ENCODE measurements around the gene MYCBPAP. TPM values are rescaled to one million over a fixed set of nuclear protein-coding genes. Genes with fewer than 3 reads are reported as not detected.
A peak's percentile ranks its signal among the peaks of the same experiment; 100 is the strongest.

The MYCBPAP gene
- total RNA-seq, 4 donors from 2014 or later = 0.42 to 4.6 (median 1.3) TPM

DNA sequence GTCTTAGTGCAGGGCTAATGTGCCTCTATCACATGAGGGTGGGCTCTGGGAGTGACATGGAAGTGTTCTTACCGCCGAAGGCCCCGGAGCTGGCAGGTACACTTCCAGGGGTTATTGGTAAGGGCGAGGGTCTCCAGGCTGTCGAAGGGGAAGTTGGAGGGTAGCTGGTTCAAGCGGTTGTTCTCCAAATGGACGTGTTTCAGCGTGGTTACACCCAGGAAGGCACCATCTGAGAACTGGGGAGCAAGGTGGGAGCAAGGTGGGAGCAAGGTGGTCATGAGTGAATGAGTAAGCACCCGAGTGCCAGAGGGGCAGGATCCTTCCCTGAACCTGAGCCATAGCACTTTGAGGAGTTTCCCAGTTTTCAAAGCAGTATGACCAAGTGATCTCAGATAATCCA is 42.6 kb upstream of the MYCBPAP start:
- Histone ChIP-seq H3K27ac (no peak overlapping the region), H3K9me3 (no peaks in the 10 kb centered on the region), H3K4me1 (peaks cover 30% of the 10 kb centered on the region), H3K4me3 (no peak overlapping the region), H3K27me3 (no peaks in the 10 kb centered on the region), H3K36me3 (peaks cover 24% of the 10 kb centered on the region)
- peak in 1 of 2 donors; percentile 58 for DNase-seq (ENCODE audit: low spot score in 2 of 2)
- WGBS = 90% methylated on average over 7 of the region's 9 CpGs
- TF ChIP-seq EP300 (IDR thresholded peaks at IDR 0.05) (no peak), POLR2AphosphoS5 (IDR thresholded peaks at IDR 0.05) (no peak), POLR2A (IDR thresholded peaks at IDR 0.05) (no peak)
- TF ChIP-seq, protein P1, sequence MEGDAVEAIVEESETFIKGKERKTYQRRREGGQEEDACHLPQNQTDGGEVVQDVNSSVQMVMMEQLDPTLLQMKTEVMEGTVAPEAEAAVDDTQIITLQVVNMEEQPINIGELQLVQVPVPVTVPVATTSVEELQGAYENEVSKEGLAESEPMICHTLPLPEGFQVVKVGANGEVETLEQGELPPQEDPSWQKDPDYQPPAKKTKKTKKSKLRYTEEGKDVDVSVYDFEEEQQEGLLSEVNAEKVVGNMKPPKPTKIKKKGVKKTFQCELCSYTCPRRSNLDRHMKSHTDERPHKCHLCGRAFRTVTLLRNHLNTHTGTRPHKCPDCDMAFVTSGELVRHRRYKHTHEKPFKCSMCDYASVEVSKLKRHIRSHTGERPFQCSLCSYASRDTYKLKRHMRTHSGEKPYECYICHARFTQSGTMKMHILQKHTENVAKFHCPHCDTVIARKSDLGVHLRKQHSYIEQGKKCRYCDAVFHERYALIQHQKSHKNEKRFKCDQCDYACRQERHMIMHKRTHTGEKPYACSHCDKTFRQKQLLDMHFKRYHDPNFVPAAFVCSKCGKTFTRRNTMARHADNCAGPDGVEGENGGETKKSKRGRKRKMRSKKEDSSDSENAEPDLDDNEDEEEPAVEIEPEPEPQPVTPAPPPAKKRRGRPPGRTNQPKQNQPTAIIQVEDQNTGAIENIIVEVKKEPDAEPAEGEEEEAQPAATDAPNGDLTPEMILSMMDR (IDR thresholded peaks at IDR 0.05) = no peak

DNA sequence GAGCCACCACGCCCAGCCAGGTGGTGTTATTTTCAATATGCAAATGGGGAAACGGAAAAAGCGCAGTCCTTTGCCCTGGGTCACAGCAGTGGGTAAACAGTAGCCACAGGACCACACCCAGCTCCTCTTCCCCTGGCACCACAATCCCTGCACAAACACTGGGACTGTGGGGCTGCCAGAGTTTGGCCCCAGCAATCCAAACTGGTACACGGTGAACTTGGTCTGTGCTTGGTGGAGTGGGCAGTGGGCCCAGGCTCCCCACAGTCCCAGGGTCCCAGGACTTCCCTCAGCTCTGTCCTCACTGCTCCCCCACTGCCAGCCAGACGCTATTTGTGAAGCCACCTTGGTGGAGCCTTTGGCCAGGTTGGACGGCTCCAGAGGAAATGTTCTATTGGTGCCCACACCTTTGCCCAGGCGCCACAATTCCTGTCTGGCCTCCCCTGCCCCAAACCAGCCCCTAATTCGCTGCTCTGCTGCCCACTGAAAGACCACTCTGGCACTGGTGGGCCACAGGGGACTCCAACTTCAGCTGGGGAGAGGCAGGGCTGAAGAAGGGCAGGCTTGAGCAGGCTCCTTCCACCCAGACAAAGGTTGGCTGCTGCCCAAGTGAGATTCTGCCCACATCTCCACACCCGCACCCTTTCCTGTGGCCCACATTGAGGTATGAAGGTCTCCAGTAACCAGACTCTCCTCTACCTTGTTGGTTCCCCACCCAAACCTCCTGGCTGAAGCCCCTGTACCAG is 41.7 kb upstream of the MYCBPAP start:
- WGBS = 61% methylated on average over 9 of the region's 9 CpGs
- Histone ChIP-seq H3K27me3 (no peaks in the 10 kb centered on the region), H3K4me1 (peaks cover 32% of the 10 kb centered on the region), H3K4me3 (no peak overlapping the region), H3K36me3 (peaks cover 24% of the 10 kb centered on the region), H3K9me3 (no peaks in the 10 kb centered on the region), H3K27ac (no peak overlapping the region)
- no peak for DNase-seq (ENCODE audit: low spot score in 2 of 2)
- TF ChIP-seq POLR2A (IDR thresholded peaks at IDR 0.05) = no peak
- TF ChIP-seq, protein P1 (IDR thresholded peaks at IDR 0.05) = no peak

DNA sequence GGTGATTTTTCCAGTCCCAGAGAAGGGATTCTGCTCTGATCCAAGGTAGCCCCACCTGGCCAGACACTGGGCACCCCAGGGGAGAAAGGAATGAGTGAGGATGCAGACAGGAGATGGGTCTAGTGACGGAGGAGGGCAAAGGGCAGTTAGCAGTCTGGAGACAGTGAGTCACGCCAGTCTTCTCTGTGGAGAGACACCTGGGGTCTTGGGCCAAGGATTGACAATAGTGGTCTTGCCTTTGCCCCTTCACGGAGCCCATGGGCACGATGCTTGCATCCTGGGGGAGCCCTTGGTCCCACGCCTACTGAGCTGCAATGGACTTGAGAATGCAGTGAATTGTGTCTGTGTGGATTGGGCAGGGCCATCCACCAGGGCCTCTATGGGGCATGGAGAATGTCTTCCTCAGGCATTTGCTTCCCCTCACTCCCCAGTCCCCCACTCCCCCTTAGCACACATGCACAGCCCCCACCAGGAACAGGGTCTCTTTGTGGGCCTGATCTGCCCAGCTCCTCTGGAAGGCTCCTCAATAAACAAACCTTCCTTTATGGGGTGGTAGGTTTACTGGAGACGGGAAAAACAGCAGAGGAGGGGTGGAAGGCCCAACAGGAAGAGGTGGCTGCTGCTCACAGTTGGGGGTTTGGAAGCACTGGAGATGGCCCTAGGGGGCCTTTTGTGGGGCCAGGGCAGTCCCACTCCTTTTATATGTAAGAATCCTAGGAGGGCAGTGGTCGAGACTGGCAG is 41.0 kb upstream of the MYCBPAP start:
- TF ChIP-seq, protein P1 (IDR thresholded peaks at IDR 0.05) = no peak
- no peak overlapping the region for H3K27ac ChIP-seq
- H3K36me3 ChIP-seq = peaks cover 25% of the 10 kb centered on the region
- no peaks in the 10 kb centered on the region for H3K27me3 ChIP-seq
- DNase-seq (ENCODE audit: low spot score in 2 of 2) = no peak
- WGBS = 86% methylated on average over 5 of the region's 7 CpGs
- no peak overlapping the region for H3K4me3 ChIP-seq
- no peaks in the 10 kb centered on the region for H3K9me3 ChIP-seq
- H3K4me1 ChIP-seq = peaks cover 32% of the 10 kb centered on the region

DNA sequence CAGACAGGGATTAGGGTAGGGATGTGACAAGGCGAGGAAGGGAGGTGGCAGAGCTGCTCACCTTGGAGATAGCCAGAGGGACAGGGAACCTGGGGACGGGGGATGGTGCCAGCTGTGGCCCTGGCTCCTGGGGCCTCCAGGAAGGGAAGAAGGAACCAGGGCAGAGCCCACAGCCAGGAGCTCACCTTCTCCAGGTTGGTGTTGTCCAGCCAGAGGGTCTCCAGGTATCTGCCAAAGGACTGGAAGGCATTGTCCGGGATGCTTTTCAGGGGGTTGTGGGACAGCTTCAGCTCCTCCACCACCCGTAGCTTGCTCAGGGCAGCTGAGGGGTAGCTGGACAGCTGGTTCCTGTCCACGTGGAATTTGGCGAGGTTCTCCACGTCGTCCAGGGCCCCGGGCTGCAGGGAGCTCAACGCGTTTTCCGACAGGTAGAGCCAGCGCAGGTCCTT is 40.4 kb upstream of the MYCBPAP start:
- H3K4me3 ChIP-seq = no peak overlapping the region
- 80% methylated on average over 4 of the region's 13 CpGs for WGBS
- no peak for DNase-seq (ENCODE audit: low spot score in 2 of 2)

More for the DNA sequence above, 40.4 kb upstream of the MYCBPAP start:
- TF ChIP-seq POLR2A (IDR thresholded peaks at IDR 0.05) = no peak
- TF ChIP-seq, protein P1 (IDR thresholded peaks at IDR 0.05) = no peak
- peaks cover 32% of the 10 kb centered on the region for H3K4me1 ChIP-seq
- no peaks in the 10 kb centered on the region for H3K9me3 ChIP-seq
- H3K36me3 ChIP-seq = peaks cover 25% of the 10 kb centered on the region
- H3K27ac ChIP-seq = no peak overlapping the region
- no peaks in the 10 kb centered on the region for H3K27me3 ChIP-seq

Measured in suprapubic skin (tissue), 4 donors.